Kidney (tissue), 14 donors: Measurements from ENCODE around the gene DNAJA3. TPM values are rescaled to one million over a fixed set of nuclear protein-coding genes. Genes with fewer than 3 reads are reported as not detected.

Source experiments
- DNase-seq, 5 donors: peaks; one replicate each; pipeline ENCODE4 v3.0.0-alpha.2; 2013 to 2020
- FAIRE-seq: peaks from 2 replicates; lab custom pipeline; 2012; peaks lifted over from hg19 to GRCh38; lab: Jason Lieb, UNC
- H3K27ac ChIP-seq, 2 donors: one replicate each; pipeline ENCODE4 v1.7.0; 2013; ENCODE audit warnings: low read depth in 2 of 2, low read length in 2 of 2, inconsistent platforms in 1 of 2
- H3K27me3 ChIP-seq: one replicate; pipeline ENCODE4 v1.7.1; 2013; ENCODE audit warnings: low read length, inconsistent platforms; ENCODE audit not compliant: control insufficient read depth, insufficient read depth
- H3K36me3 ChIP-seq, 3 donors: one replicate each; pipeline versions ENCODE4 v1.7.0 to v1.7.1; 2013; ENCODE audit warnings: low read length in 3 of 3, control low read depth in 1 of 3, inconsistent platforms in 1 of 3; ENCODE audit not compliant: insufficient read depth in 3 of 3, control insufficient read depth in 2 of 3
- H3K4me1 ChIP-seq, 3 donors: one replicate each; pipeline versions ENCODE4 v1.7.0 to v1.7.1; 2013; ENCODE audit warnings: low read length in 3 of 3, inconsistent platforms in 1 of 3, low read depth in 1 of 3; ENCODE audit not compliant: control insufficient read depth in 2 of 3, insufficient read depth in 2 of 3
- H3K4me3 ChIP-seq, 3 donors: one replicate each; pipeline versions ENCODE4 v1.7.0 to v1.8.1; 2013; ENCODE audit warnings: low read length in 3 of 3, control low read depth in 1 of 3, inconsistent platforms in 1 of 3
- H3K9ac ChIP-seq, 3 donors: one replicate each; pipeline versions ENCODE4 v1.7.0 to v1.7.1; 2013; ENCODE audit warnings: low read length in 3 of 3, control low read depth in 1 of 3, inconsistent platforms in 1 of 3
- H3K9me3 ChIP-seq, 3 donors: one replicate each; pipeline versions ENCODE4 v1.7.0 to v1.7.1; 2013; ENCODE audit warnings: low read length in 3 of 3, control low read depth in 1 of 3, inconsistent platforms in 1 of 3; ENCODE audit not compliant: control insufficient read depth in 2 of 3, insufficient read depth in 1 of 3
- CTCF ChIP-seq: IDR thresholded peaks from 3 replicates; pipeline ENCODE4 v1.5.1; 2012; ENCODE audit warnings: mild to moderate bottlenecking, moderate library complexity, borderline replicate concordance; ENCODE audit not compliant: insufficient read depth; ENCODE audit errors: extremely low read depth
- intact Hi-C: fragments of 100-400 bp; cut with DNase I; formaldehyde crosslinking; loops from one replicate; pipeline ENCODE4 v1.11.1; 2022
- polyA plus RNA-seq: library from polyadenylated mRNA; stranded (reverse); fragments of 350-450 nt; fragmentation: Illumina TruSeq; extraction: RNeasy Lipid Tissue Mini Kit (QIAGEN cat#74804); gene quantifications from one replicate; pipeline ENCODE4 v1.2.3, GENCODE V29; 2014; ENCODE audit warnings: low read depth, low replicate concordance; ENCODE audit not compliant: insufficient read depth
- total RNA-seq: library from RNA; stranded (reverse); fragmentation: NEBNext Ultra II Directional; extraction: Animal tissue kit (Norgen Biotek cat#: 25700); gene quantifications from one replicate; pipeline ENCODE4 v1.2.1, GENCODE V29; 2021
- donor health status: control.
- donor health status: control.
- donor health status: control.
- donor health status: control.
- donor health status: control.
- donor health status: DM: yes; HTN: yes; CAD: no.
- donor health status: Normal renal cell carcinoma (clear cell type).

The DNAJA3 gene
- total and polyA plus RNA-seq, 2 donors from 2014 or later = 41.1 to 49.4 TPM

DNA sequence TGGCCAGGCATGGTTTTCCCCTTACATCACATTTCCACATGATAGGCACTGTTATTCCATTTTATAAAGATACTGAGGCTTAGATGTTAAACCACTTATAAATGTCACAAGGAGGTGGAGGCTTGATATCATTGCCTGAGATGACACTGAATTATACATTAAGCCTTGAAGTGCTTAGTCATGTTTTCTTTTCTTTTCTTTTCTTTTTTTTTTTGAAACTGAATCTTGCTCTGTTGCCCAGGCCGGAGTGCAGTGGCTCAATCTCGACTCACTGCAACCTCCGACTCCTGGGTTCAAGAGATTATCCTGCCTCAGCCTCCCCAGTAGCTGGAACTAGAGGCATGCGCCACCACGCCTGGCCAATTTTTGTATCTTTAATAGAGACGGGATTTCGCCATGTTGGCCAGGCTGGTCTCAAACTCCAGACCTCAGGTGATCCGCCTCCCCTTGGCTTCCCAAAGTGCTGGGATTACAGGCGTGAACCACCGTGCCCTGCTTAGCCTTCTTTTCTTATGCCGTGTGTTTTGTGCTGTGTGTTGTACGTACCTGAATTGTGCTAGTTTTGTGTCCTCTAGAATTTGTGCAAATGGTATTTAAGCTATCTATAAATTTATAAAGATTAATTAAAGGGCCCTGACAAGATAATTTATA lies 1.2 kb downstream of the DNAJA3 start:
- H3K9ac ChIP-seq = peak overlapping the region in 2 of 3 donors; percentile 98 to 100
- peak overlapping the region; percentile 99 to 100 (median 99) for H3K4me3 ChIP-seq
- intact Hi-C loops = no loop called here
- FAIRE-seq (no peak), DNase-seq (no peak)
- H3K4me1 ChIP-seq = peaks cover 7 to 13% (median 12%) of the 10 kb centered on the region in 3 donors
- no peak overlapping the region for H3K27ac ChIP-seq
- H3K27me3 ChIP-seq = no peaks in the 10 kb centered on the region
- H3K36me3 ChIP-seq = no peaks in the 10 kb centered on the region
- TF ChIP-seq CTCF = no peak
- H3K9me3 ChIP-seq = no peaks in the 10 kb centered on the region

DNA sequence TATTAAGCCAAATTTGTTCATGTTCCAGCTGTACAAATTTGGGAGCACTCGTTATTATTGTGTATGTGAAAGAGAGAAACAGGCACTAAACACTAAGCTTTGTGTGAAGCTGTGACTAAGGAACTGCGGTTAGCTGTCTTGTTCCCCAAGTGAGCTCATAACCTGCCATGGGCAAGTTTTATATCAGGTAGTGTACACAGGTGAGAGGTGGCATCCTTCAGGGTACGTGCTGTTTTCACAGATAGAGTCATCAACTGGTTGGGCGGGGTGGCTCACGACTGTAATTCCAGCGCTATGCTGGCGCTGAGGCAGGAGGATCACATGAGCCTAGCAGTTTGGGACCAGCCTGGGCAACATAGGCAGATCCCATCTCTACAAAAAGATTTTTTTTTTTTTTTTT lies 2.8 kb downstream of the DNAJA3 start:
- Histone ChIP-seq H3K4me1 (peaks cover 7 to 13% (median 12%) of the 10 kb centered on the region in 3 donors), H3K4me3 (no peak overlapping the region), H3K9ac (no peak overlapping the region), H3K9me3 (no peaks in the 10 kb centered on the region), H3K27ac (no peak overlapping the region), H3K36me3 (no peaks in the 10 kb centered on the region), H3K27me3 (no peaks in the 10 kb centered on the region)
- FAIRE-seq (no peak), DNase-seq (no peak)
- intact Hi-C loops = no loop called here
- TF ChIP-seq CTCF = no peak

GRCh38 chr16:4431023-4431422 lies 5.4 kb downstream of the DNAJA3 start:
- TF ChIP-seq CTCF = no peak
- no peak overlapping the region for H3K27ac ChIP-seq
- no peak for FAIRE-seq
- DNase-seq = no peak
- H3K4me1 ChIP-seq = peaks cover 3 to 10% (median 8%) of the 10 kb centered on the region in 3 donors
- H3K27me3 ChIP-seq = no peaks in the 10 kb centered on the region
- no peaks in the 10 kb centered on the region for H3K9me3 ChIP-seq
- no peak overlapping the region for H3K9ac ChIP-seq
- peaks cover 3 to 4% (median 4%) of the 10 kb centered on the region in 3 donors for H3K36me3 ChIP-seq
- intact Hi-C loops = no loop called here
- H3K4me3 ChIP-seq = no peak overlapping the region
